Mucosa of descending colon (tissue), 3 donors: ENCODE measurements around the gene ACBD6. TPM values are rescaled to one million over a fixed set of nuclear protein-coding genes. Genes with fewer than 3 reads are reported as not detected.
"Not testable (repeated sequence)": the region's sequence is repeated elsewhere in the genome, so short reads cannot be mapped to it uniquely, and the experiment has no call there.

Experiments used
- ATAC-seq: fragments of 200-7000 bp; cut with Tn5 transposase; one replicate; pipeline ENCODE4 v1.9.1; 2020; ENCODE audit warnings: mild to moderate bottlenecking, moderate library complexity
- DNase-seq, 3 donors: peaks; one replicate each; pipeline ENCODE4 v3.0.0-alpha.2; 2020
- H3K36me3 ChIP-seq: fragments of 200-600 bp; one replicate; pipeline ENCODE4 v1.8.0; 2021; ENCODE audit warnings: low read depth, mild to moderate bottlenecking
- H3K4me1 ChIP-seq: fragments of 200-600 bp; one replicate; pipeline ENCODE4 v1.8.0; 2021; ENCODE audit warnings: low read depth, mild to moderate bottlenecking
- H3K4me3 ChIP-seq: fragments of 200-600 bp; one replicate; pipeline ENCODE4 v1.8.0; 2021; ENCODE audit warnings: mild to moderate bottlenecking
- H3K9me3 ChIP-seq: fragments of 200-600 bp; one replicate; pipeline ENCODE4 v1.8.0; 2021; ENCODE audit warnings: mild to moderate bottlenecking
- CTCF ChIP-seq: fragments of 200-600 bp; IDR thresholded peaks from one replicate; pipeline ENCODE4 v1.8.0; 2022; ENCODE audit warnings: antibody characterized with exemption, mild to moderate bottlenecking
- intact Hi-C, 2 donors: fragments of 100-400 bp; cut with DNase I in 1 of 2; cut with micrococcal nuclease in 1 of 2; formaldehyde crosslinking; loops; one replicate each; pipeline versions ENCODE4 v1.11.0 to v1.11.1; 2022; cut with DNase I, micrococcal nuclease
- long read RNA-seq, 2 donors: library from polyadenylated mRNA; unstranded; transcript quantifications; one replicate each; pipeline ENCODE4 v2.0.0, GENCODE V29; 2019 to 2021
- total RNA-seq, 3 donors: library from RNA; stranded (reverse); fragmentation: NEBNext Ultra II Directional in 2 of 3; extraction: Animal tissue kit (Norgen Biotek cat#: 25700) in 2 of 3; gene quantifications; one replicate each; pipeline versions ENCODE4 v1.2.1 to v1.2.4, GENCODE V29; 2021 to 2023
- donor health status: DM: no; HTN: no; CAD: no; lungs with moderate emphysema.
- donor health status: DM: no; HTN: no; CAD: no.
- donor health status: DM: no; HTN: yes; CAD: no.

ACBD6 gene
- 10 to 100 TPM; 23.3 to 32.8 (median 25.0) TPM for total RNA-seq
- long read RNA-seq, donor 1, transcript ACBD6-201 (8 exons, 1,670 nt), result major isoform, 17 of 24 reads
- long read RNA-seq, donor 1, partial matches to known transcripts, result 1 of 24 reads
- long read RNA-seq, donor 1, other reads (novel, unspliced or antisense), result 6 of 24 reads
- long read RNA-seq, donor 2, transcript ACBD6-201 (8 exons, 1,670 nt), result major isoform, 16 of 19 reads
- long read RNA-seq, donor 2, partial matches to known transcripts, result 1 of 19 reads
- long read RNA-seq, donor 2, other reads (novel, unspliced or antisense), result 2 of 19 reads

GRCh38 chr1:180502361-180503279 lies at the start of gene ACBD6:
TSS of gene ACBD6 (minus strand) at chr1:180502577. CDS start at chr1:180502266, 311 bp downstream.
- peaks cover 4% of the 10 kb centered on the region for H3K4me1 ChIP-seq
- H3K9me3 ChIP-seq, result no peaks in the 10 kb centered on the region
- ATAC-seq (peak; percentile 93), DNase-seq (peak; percentile 84 to 90 (median 90))
- H3K36me3 ChIP-seq, result no peaks in the 10 kb centered on the region
- intact Hi-C loops, result no loop called here
- H3K4me3 ChIP-seq, result peak within 1 kb of the TSS; percentile 72
- no peak for TF ChIP-seq CTCF

GRCh38 chr1:180551997-180552396 lies 49.6 kb upstream of the ACBD6 start:
- no peak for TF ChIP-seq CTCF
- Histone ChIP-seq H3K4me1 (no peaks in the 10 kb centered on the region), H3K36me3 (no peaks in the 10 kb centered on the region), H3K4me3 (no peak overlapping the region), H3K9me3 (no peaks in the 10 kb centered on the region)
- ATAC-seq (no peak), DNase-seq (no peak)
- intact Hi-C loops, result no loop called here

- DNase-seq, result no peak
- no peak for ATAC-seq
- Histone ChIP-seq H3K36me3 (no peaks in the 10 kb centered on the region), H3K9me3 (no peaks in the 10 kb centered on the region), H3K4me3 (no peak overlapping the region), H3K4me1 (no peaks in the 10 kb centered on the region)
- intact Hi-C loops, result no loop called here
- TF ChIP-seq CTCF, result no peak
Measured at GRCh38 chr1:180550241-180550640, 47.9 kb upstream of the ACBD6 start.

- H3K9me3 ChIP-seq, H3K4me1 ChIP-seq, DNase-seq, H3K36me3 ChIP-seq, intact Hi-C loops, ATAC-seq, H3K4me3 ChIP-seq: not testable (repeated sequence)
Measured at GRCh38 chr1:180549770-180550169, 47.4 kb upstream of the ACBD6 start.

GRCh38 chr1:180548686-180549317 lies 46.4 kb upstream of the ACBD6 start:
- no peak for TF ChIP-seq CTCF
- ATAC-seq, result no peak
- intact Hi-C loops, result no loop called here

More at GRCh38 chr1:180548686-180549317, 46.4 kb upstream of the ACBD6 start:
- Histone ChIP-seq H3K9me3 (no peaks in the 10 kb centered on the region), H3K4me3 (no peak overlapping the region), H3K36me3 (no peaks in the 10 kb centered on the region), H3K4me1 (no peaks in the 10 kb centered on the region)
- no peak for DNase-seq
